ENCODE measurements around the gene TJAP1. TPM values are rescaled to one million over a fixed set of nuclear protein-coding genes. Genes with fewer than 3 reads are reported as not detected.

Gene TJAP1
- total and polyA plus RNA-seq, 10 donors: 13.5 to 40.0 (median 33.3) TPM

DNA sequence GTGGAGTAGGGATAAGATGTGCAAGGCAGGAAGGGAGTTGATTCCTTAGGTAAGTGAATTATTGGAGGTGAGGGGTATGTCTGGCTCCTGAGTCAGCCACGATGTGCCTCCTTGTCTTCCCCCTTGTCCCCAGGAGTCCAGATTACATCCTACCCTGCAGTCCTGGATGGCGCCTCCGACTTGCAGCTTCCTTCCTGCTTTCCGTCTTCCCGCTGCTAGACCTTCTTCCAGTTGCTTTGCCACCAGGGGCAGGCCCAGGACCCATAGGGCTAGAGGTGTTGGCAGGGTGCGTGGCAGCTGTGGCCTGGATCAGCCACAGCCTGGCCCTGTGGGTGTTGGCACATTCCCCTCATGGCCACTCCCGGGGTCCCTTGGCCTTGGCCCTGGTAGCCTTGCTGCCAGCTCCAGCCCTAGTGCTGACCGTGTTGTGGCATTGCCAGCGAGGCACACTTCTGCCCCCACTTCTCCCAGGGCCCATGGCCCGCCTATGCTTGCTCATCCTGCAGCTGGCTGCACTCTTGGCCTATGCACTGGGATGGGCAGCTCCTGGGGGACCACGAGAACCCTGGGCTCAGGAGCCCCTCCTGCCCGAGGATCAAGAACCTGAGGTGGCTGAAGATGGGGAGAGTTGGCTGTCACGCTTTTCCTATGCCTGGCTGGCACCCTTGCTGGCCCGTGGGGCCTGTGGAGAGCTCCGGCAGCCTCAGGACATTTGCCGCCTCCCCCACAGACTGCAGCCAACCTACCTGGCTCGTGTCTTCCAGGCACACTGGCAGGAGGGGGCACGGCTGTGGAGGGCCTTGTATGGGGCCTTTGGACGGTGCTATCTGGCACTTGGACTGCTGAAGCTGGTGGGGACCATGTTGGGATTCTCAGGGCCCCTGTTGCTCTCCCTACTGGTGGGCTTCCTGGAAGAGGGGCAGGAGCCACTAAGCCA, 45.1 kb upstream of the TJAP1 start:
- Histone ChIP-seq H3K4me1 (peaks cover 10 to 36% (median 22%) of the 10 kb centered on the region in 6 donors), H3K36me3 (peaks cover 0 to 67% (median 27%) of the 10 kb centered on the region in 6 donors), H3K27ac (no peak overlapping the region), H3K27me3 (replicated peaks in 1 of 7) (no peaks in the 10 kb centered on the region), H3K9me3 (no peaks in the 10 kb centered on the region), H3K4me3 (no peak overlapping the region)
- TF ChIP-seq POLR2A (IDR thresholded peaks at IDR 0.05): no peak
- peak in 2 of 3 donors; percentile 11 to 18 for TF ChIP-seq POLR2AphosphoS5 (IDR thresholded peaks at IDR 0.05)
- no peak for DNase-seq
- intact Hi-C loops (cut with DNase I; ENCODE audit: low total_unique reads): no loop called here
- 76 to 90% (median 86%) methylated on average over 6 to 19 of the region's 19 CpGs for WGBS, 5 donors

- Histone ChIP-seq H3K9me3 (no peaks in the 10 kb centered on the region), H3K4me1 (peaks cover 9 to 33% (median 18%) of the 10 kb centered on the region in 6 donors), H3K36me3 (peaks cover 0 to 75% (median 31%) of the 10 kb centered on the region in 6 donors), H3K27ac (no peak overlapping the region), H3K4me3 (no peak overlapping the region), H3K27me3 (replicated peaks in 1 of 7) (no peaks in the 10 kb centered on the region)
- WGBS, 5 donors: 82 to 96% (median 85%) methylated on average over 5 to 8 of the region's 8 CpGs
- DNase-seq: no peak
- intact Hi-C loops (cut with DNase I; ENCODE audit: low total_unique reads): no loop called here
- TF ChIP-seq POLR2AphosphoS5 (IDR thresholded peaks at IDR 0.05) (no peak), CTCF (IDR thresholded peaks at IDR 0.05 in 8 of 11, conservative IDR thresholded peaks at IDR 0.05 in 3 of 11) (no peak), POLR2A (IDR thresholded peaks at IDR 0.05) (no peak)
Observed at GRCh38 chr6:43433148-43433547, 44.2 kb upstream of the TJAP1 start.

DNA sequence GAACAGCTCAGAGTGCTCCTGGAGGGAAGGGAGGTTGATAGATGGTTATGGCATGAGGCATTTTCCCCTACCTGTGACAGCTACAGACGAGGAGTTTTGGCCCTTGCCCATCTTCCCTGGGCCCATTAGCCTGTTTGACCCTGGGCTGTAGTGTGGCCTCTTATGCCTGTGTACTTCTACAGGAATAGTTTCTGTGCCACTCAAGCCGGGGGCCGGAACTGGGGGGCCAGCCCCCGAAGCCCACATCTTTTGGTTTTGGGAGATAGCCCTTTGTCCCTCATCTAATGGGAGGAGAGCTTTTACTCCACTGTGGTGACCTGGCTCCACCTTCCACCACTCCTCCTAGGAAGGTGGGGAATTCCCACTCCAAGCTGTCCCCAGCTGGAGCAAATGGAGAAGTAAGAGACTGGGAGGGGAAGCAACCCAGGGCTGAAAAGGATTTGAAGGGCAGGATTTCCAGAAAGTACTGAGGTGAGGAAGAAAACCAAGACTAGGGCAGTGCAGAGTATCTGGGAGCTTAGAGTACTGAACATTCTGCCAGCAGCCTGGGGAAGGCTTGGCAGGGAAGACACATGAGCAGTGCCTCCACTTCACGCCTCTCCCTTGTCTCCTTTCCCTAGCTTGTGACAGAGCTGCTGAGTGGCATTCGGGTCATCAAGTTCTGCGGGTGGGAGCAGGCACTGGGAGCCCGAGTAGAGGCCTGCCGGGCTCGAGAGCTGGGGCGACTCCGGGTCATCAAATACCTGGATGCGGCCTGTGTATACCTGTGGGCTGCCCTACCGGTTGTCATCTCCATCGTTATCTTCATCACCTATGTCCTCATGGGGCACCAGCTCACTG, 43.1 kb upstream of the TJAP1 start:
- peaks cover 0 to 22% (median 8%) of the 10 kb centered on the region in 6 donors for H3K4me1 ChIP-seq
- H3K27me3 ChIP-seq (replicated peaks in 1 of 7): no peaks in the 10 kb centered on the region
- WGBS, 5 donors: 87 to 99% (median 89%) methylated on average over 9 to 15 of the region's 15 CpGs
- intact Hi-C loops (cut with DNase I; ENCODE audit: low total_unique reads): no loop called here
- TF ChIP-seq POLR2AphosphoS5 (IDR thresholded peaks at IDR 0.05) (peak in 1 of 3 donors; percentile 22), POLR2A (IDR thresholded peaks at IDR 0.05) (no peak), CTCF (IDR thresholded peaks at IDR 0.05 in 8 of 11, conservative IDR thresholded peaks at IDR 0.05 in 3 of 11) (no peak)
- no peak overlapping the region for H3K4me3 ChIP-seq
- H3K36me3 ChIP-seq: peaks cover 0 to 86% (median 42%) of the 10 kb centered on the region in 6 donors
- no peak for DNase-seq
- H3K9me3 ChIP-seq: no peaks in the 10 kb centered on the region
- H3K27ac ChIP-seq: no peak overlapping the region

DNA sequence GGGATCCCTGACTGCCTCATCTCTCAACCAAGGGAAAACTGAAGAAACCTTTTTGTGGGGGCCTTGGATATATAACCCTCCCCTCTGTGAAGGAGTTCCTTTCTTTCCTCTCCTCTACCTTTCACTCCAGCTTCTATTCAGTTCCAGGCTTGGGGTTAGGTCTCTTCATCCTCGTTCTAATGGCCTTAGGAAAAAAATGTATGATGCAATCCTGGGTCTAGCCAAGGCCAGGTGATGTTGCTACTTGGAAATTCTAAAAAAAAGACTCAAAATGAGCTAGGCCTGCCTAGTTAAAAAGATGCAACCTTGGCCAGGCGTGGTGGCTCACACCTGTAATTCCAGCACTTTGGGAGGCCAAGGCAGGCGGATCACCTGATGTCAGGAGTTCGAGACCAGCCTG, 42.4 kb upstream of the TJAP1 start:
- no peaks in the 10 kb centered on the region for H3K27me3 ChIP-seq (replicated peaks in 1 of 7)
- TF ChIP-seq POLR2AphosphoS5 (IDR thresholded peaks at IDR 0.05) (no peak), CTCF (IDR thresholded peaks at IDR 0.05 in 8 of 11, conservative IDR thresholded peaks at IDR 0.05 in 3 of 11) (no peak), POLR2A (IDR thresholded peaks at IDR 0.05) (no peak)
- peaks cover 0 to 93% (median 46%) of the 10 kb centered on the region in 6 donors for H3K36me3 ChIP-seq
- no peak overlapping the region for H3K4me3 ChIP-seq
- 91 to 98% (median 96%) methylated on average over 4 of the region's 4 CpGs for WGBS, 5 donors
- intact Hi-C loops (cut with DNase I; ENCODE audit: low total_unique reads): no loop called here
- H3K4me1 ChIP-seq: peaks cover 0 to 15% (median 1%) of the 10 kb centered on the region in 6 donors
- no peak overlapping the region for H3K27ac ChIP-seq
- no peaks in the 10 kb centered on the region for H3K9me3 ChIP-seq
- DNase-seq: no peak
